ENCODE measurements around the gene C1QTNF6. TPM values are rescaled to one million over a fixed set of nuclear protein-coding genes. Genes with fewer than 3 reads are reported as not detected.

Gene C1QTNF6
- total RNA-seq, 1 experiment from 2014 or later: 25.0 TPM

DNA sequence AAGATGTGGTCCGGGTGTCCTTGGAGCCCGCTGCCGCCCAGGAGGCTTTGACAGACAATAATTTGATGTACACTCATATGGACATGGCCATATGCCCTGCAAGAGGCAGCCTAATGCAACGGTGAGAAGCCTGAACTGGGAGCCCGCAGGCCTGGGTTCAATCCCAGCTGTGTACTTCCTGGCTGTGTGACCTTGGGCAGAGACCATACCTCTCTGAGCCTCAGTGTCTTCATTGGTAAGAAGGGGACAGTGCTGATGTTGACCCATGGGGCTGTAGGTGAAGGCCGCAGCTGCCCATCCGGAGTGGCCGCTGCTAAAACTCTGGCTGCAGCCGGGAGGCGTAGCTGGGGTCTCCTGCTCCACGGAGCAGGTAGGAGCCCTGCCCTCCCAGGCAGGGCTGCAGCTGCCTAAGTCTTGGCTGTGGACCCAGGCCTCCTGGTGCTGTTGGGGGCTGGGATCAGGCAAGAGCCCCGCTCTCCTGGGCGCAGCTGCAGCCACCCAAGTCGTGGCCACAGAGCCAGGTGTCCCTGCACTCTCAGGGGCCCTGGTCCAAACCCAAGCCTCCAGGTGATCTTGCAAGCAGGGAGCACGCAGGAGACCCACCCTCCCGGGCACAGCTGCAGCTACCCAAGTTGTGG lies 47.2 kb downstream of the C1QTNF6 start:
- no peak overlapping the region for H3K4me3 ChIP-seq (ENCODE audit: low read depth in 2 of 2, low read length in 2 of 2)
- intact Hi-C loops (cut with micrococcal nuclease; ENCODE audit: unreplicated experiment) (no loop called here), in situ Hi-C loops (cut with HindIII; ENCODE audit: low pct_unique_long_range_greater_than_20kb, low sequenced_read_pairs) (no loop called here)
- TF ChIP-seq CTCF (IDR thresholded peaks at IDR 0.05) (no peak), SIN3A (IDR thresholded peaks at IDR 0.05; ENCODE audit: borderline replicate concordance, insufficient read depth, low read depth, low read length) (no peak), REST (IDR thresholded peaks at IDR 0.05; ENCODE audit: insufficient read depth in 1 of 2, low read depth in 2 of 2, low read length in 1 of 2) (no peak), TCF7L2 (IDR thresholded peaks at IDR 0.05; ENCODE audit: low read depth, low read length) (no peak), POLR2AphosphoS5 (IDR thresholded peaks at IDR 0.05; ENCODE audit: low read depth, low read length) (no peak)
- POLR2A ChIA-PET: no interaction called here
- H3K27me3 ChIP-seq (ENCODE audit: control insufficient read depth, insufficient read depth, low read length): no peaks in the 10 kb centered on the region
- CTCF ChIA-PET: no interaction called here
- H3K27ac ChIP-seq (ENCODE audit: low read length): no peak overlapping the region
- ATAC-seq (no peak; the same call in 1 of the 2 replicates), DNase-seq (ENCODE audit: low read depth, low spot score) (no peak)
- H3K9me3 ChIP-seq (ENCODE audit: control insufficient read depth, insufficient read depth, low read depth, low read length): no peaks in the 10 kb centered on the region
- H3K4me1 ChIP-seq (ENCODE audit: control insufficient read depth, insufficient read depth, low read length): no peaks in the 10 kb centered on the region; the same call in 1 of the 2 replicates
- BruUV-seq (replicated peaks): no TSS peak
- no peaks in the 10 kb centered on the region for H3K36me3 ChIP-seq (ENCODE audit: control insufficient read depth, insufficient read depth, low read length)

DNA sequence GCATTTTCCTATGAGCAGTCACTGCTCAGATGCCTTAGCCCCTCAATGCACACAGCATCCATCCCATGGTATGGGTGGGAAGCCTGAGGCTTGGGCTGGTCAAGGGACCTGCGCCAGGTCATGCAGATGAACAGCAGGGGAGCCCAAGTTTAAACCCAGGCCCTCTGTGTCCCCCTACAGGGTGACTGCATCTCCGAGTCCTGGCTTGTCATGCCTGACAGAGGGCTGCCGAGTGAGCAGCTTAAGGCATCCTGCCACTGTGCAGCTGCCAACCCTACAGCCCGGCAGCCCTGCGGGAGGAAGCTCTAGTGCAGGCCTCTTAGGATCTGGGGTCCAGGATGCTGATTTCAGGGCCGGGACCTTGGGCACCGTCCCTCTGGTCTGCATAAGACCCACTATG lies 48.3 kb downstream of the C1QTNF6 start:
- ATAC-seq: no peak; the same call in 1 of the 2 replicates
- DNase-seq (ENCODE audit: low read depth, low spot score): no peak
- BruUV-seq (replicated peaks): no TSS peak
- no peaks in the 10 kb centered on the region for H3K9me3 ChIP-seq (ENCODE audit: control insufficient read depth, insufficient read depth, low read depth, low read length)
- no peak overlapping the region for H3K4me3 ChIP-seq (ENCODE audit: low read depth in 2 of 2, low read length in 2 of 2)
- intact Hi-C loops (cut with micrococcal nuclease; ENCODE audit: unreplicated experiment): no loop called here
- no peaks in the 10 kb centered on the region for H3K4me1 ChIP-seq (ENCODE audit: control insufficient read depth, insufficient read depth, low read length)
- in situ Hi-C loops (cut with HindIII; ENCODE audit: low pct_unique_long_range_greater_than_20kb, low sequenced_read_pairs): no loop called here
- CTCF ChIA-PET: interaction anchor here (0.6 kb wide), 1 partner anchor 120 kb away, joined by 3 read pairs; no protein-coding TSS in a partner anchor
- H3K27me3 ChIP-seq (ENCODE audit: control insufficient read depth, insufficient read depth, low read length): no peaks in the 10 kb centered on the region
- no peaks in the 10 kb centered on the region for H3K36me3 ChIP-seq (ENCODE audit: control insufficient read depth, insufficient read depth, low read length)
- POLR2A ChIA-PET: no interaction called here
- no peak overlapping the region for H3K27ac ChIP-seq (ENCODE audit: low read length)
- no peak for TF ChIP-seq SIN3A (IDR thresholded peaks at IDR 0.05; ENCODE audit: borderline replicate concordance, insufficient read depth, low read depth, low read length)
- no peak for TF ChIP-seq TCF7L2 (IDR thresholded peaks at IDR 0.05; ENCODE audit: low read depth, low read length)
- no peak for TF ChIP-seq REST (IDR thresholded peaks at IDR 0.05; ENCODE audit: insufficient read depth in 1 of 2, low read depth in 2 of 2, low read length in 1 of 2)
- TF ChIP-seq CTCF (IDR thresholded peaks at IDR 0.05): no peak
- no peak for TF ChIP-seq POLR2AphosphoS5 (IDR thresholded peaks at IDR 0.05; ENCODE audit: low read depth, low read length)

Measured in Panc1 (cell line).